Measurements from ENCODE around the gene SERTAD1. TPM values are rescaled to one million over a fixed set of nuclear protein-coding genes. Genes with fewer than 3 reads are reported as not detected.

SERTAD1 gene
- total and polyA plus RNA-seq, 8 donors = 2.6 to 11.9 (median 4.7) TPM

DNA sequence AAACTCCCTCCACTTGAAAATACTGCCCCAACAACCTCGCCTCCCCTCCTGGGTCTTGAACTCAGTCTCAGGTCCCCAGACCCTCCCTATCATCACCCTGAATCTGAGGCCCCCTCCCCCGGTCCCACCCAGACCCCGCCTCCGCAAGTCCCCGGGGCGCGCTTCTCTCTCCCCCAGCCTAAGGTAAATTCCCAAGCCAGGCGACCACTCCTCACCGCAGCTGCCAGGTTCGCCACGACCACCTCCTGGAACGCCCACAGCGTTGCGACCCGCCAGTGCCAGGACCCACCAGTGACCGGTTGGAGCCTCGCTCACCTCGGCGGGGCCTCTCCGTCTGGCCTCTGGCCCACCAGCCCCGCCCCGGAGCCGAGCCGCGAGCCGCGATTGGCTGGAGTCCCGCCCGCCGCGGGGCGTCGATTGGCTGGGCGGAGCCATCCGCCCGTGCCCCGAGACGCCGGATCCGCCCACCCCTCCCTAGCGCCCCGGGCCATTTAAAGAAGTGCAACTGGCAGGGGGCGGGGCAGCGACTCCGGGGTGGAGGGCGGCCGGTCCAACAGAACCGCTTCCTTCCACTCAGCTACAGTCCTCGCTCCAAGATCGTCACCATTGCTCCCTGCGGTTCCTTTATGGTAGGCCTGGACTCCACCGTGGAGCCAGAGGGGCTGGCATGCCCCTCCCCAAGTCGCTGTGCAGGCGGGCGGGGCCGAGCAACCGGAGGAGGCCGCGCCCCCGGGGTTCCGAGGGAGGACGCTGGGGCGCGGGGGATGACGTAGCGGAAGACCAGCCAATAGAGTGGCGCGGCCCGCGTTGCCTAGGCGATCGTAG lies 18.4 kb upstream of the SERTAD1 start, which contains the start of gene SERTAD3:
Gene SERTAD3 (minus strand): TSS at position 336 of the 825 bp plus-strand sequence. CDS start 2,255 bp downstream, outside the sequence.
- peak within 1 kb of the TSS; percentile 48 to 78 (median 72) for H3K4me3 ChIP-seq
- H3K9me3 ChIP-seq = no peaks in the 10 kb centered on the region
- DNase-seq (peak; percentile 96 to 99 (median 98)), ATAC-seq (peak; percentile 81 to 91 (median 85)), FAIRE-seq (no peak)
- peaks cover 0 to 11% (median 5%) of the 10 kb centered on the region in 3 donors for H3K36me3 ChIP-seq
- peak within 1 kb of the TSS; percentile 79 to 94 (median 90) for H3K27ac ChIP-seq
- intact Hi-C loops (cut with DNase I) = no loop called here
- TF ChIP-seq, protein P1, sequence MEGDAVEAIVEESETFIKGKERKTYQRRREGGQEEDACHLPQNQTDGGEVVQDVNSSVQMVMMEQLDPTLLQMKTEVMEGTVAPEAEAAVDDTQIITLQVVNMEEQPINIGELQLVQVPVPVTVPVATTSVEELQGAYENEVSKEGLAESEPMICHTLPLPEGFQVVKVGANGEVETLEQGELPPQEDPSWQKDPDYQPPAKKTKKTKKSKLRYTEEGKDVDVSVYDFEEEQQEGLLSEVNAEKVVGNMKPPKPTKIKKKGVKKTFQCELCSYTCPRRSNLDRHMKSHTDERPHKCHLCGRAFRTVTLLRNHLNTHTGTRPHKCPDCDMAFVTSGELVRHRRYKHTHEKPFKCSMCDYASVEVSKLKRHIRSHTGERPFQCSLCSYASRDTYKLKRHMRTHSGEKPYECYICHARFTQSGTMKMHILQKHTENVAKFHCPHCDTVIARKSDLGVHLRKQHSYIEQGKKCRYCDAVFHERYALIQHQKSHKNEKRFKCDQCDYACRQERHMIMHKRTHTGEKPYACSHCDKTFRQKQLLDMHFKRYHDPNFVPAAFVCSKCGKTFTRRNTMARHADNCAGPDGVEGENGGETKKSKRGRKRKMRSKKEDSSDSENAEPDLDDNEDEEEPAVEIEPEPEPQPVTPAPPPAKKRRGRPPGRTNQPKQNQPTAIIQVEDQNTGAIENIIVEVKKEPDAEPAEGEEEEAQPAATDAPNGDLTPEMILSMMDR (IDR thresholded peaks at IDR 0.05) = no peak
- H3K27me3 ChIP-seq = no peaks in the 10 kb centered on the region
- WGBS, 2 donors = 0% methylated on average over 68 to 72 of the region's 72 CpGs
- peaks cover 0 to 11% (median 0%) of the 10 kb centered on the region in 3 donors for H3K4me1 ChIP-seq

DNA sequence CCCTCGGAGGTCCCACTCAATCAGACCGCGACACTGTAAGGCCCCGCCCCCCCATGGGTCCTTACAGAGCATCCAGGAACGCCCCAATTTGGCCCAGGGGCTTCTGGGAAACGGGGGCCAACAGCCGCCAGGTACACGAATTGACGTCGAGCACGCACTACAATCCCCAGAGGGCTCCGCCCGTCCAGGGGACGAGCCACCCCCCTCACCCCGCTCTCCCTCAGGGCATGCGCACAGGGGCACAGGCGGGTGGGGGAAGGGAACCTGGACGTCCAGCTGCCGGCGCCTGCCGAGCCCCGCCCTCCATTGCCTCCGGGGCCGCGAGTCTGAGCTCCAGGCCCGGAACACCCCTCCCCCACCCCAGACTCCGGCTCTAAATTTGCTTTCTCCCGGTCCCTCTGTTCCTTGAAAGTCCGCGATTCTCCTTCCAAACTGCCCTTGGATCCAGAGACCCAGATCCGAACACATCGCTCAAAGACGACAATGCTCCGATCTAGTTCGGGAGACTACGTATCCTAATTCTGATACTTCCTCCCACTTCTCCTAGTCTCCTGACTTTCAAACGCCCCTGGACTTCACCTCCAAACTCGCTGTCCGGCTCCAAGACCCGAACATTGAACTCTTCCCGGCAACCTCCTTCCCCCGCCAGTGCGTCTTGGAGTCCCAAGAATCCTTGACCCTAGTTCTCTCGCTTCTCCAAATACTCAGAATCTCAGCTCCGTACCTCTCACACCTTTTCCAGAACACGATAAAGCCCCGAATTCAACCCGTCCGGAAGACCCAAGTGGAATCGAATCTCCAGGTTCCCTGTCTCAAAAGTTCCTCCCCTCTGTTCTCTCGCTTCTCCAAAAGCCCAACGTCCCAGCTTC lies 17.6 kb upstream of the SERTAD1 start:
- FAIRE-seq = peak; percentile 68
- intact Hi-C loops (cut with DNase I) = no loop called here

DNA sequence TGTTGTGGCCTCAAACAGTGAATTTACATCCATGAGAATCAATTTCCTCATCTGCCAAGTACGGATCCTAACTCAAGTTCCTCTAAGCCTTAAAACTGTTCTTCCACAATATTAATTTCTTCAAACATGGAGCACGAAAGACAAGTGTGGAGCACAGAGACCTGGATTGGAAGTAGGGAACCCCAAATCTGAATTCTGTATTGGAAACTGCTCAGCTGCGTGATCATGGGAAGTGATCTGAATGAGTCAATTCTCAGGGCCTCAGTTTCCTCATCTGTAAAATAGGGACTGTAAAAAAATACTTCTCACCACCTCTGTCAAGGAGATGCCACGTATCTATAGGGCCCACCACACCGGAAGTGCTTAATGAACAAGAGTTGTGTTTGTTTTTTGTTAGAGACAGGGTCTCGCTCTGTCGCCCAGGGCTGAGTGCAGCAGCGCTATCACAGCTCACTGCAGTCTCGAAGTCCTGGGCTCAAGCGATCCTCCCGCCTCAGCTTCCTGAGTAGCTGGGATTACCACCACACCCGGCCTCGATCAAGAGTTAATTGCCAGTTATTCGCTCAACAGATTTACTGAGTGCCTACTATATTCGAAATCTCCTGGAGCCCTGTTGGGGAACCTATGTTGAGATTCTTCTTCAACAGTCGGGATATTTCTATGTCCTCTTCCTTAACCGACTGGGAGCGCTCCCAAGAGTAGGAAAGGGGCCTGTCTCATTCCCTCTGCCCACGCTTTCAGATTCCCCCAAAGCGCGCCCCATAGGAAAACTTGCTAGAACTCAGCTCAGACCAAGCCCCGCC lies 16.7 kb upstream of the SERTAD1 start:
- Histone ChIP-seq H3K36me3 (peaks cover 0 to 11% (median 5%) of the 10 kb centered on the region in 3 donors), H3K9me3 (no peaks in the 10 kb centered on the region), H3K4me3 (peak overlapping the region in 2 of 4 donors; percentile 43 to 78), H3K27ac (peak overlapping the region in 2 of 4 donors; percentile 15 to 94), H3K4me1 (peaks cover 0 to 11% (median 0%) of the 10 kb centered on the region in 3 donors), H3K27me3 (no peaks in the 10 kb centered on the region)
- WGBS, 2 donors = 26 to 27% methylated on average over 22 of the region's 22 CpGs
- no peak for DNase-seq
- TF ChIP-seq, protein P1 (IDR thresholded peaks at IDR 0.05) = no peak
- no peak for ATAC-seq
- FAIRE-seq = no peak
- intact Hi-C loops (cut with DNase I) = no loop called here

More for the DNA sequence above, 17.6 kb upstream of the SERTAD1 start:
- H3K27me3 ChIP-seq = no peaks in the 10 kb centered on the region
- TF ChIP-seq, protein P1 (IDR thresholded peaks at IDR 0.05) = no peak
- DNase-seq (peak; percentile 96 to 100 (median 100)), ATAC-seq (peak; percentile 82 to 91 (median 85))
- peaks cover 0 to 11% (median 0%) of the 10 kb centered on the region in 3 donors for H3K4me1 ChIP-seq
- peak overlapping the region; percentile 79 to 94 (median 90) for H3K27ac ChIP-seq
- H3K4me3 ChIP-seq = peak overlapping the region; percentile 48 to 78 (median 72)
- WGBS, 2 donors = 0% methylated on average over 50 to 52 of the region's 52 CpGs
- no peaks in the 10 kb centered on the region for H3K9me3 ChIP-seq
- H3K36me3 ChIP-seq = peaks cover 0 to 11% (median 5%) of the 10 kb centered on the region in 3 donors

DNA sequence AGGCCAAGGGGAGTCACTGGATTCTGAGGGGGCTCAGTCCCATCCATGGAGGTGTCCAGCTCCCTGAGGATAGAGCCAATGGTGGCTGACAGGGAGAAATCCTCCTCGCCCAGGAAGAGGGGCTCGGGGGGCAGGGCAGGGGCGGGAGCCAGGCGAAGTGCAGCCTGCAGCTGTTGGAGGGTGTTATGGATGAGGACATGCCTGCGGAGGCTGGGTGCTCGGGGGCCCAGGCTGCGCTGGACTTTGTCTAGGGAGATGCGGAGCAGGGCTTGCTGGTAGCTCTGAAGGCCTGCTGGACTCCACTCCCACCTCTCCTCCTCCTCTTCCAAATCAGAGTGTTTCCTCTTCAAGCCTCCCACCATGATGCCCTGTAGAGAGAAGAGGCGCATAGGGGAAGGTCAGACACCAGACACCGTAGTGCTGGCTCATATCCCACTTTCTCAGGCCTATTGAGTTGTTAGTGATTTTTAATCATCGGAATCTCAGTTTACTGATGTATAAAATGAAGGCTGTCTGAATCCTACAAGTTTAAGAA lies 16.0 kb upstream of the SERTAD1 start:
- Histone ChIP-seq H3K4me1 (peaks cover 0 to 11% (median 0%) of the 10 kb centered on the region in 3 donors), H3K4me3 (no peak overlapping the region), H3K36me3 (peaks cover 0 to 11% (median 5%) of the 10 kb centered on the region in 3 donors), H3K9me3 (no peaks in the 10 kb centered on the region), H3K27me3 (no peaks in the 10 kb centered on the region), H3K27ac (no peak overlapping the region)
- 81 to 87% methylated on average over 10 to 11 of the region's 11 CpGs for WGBS, 2 donors
- intact Hi-C loops (cut with DNase I) = no loop called here
- DNase-seq (peak in 1 of 6 donors; percentile 66), FAIRE-seq (no peak), ATAC-seq (no peak)
- TF ChIP-seq, protein P1 (IDR thresholded peaks at IDR 0.05) = no peak

Data from pancreas (tissue), 10 donors.